ENCODE data around the gene LGI1.
"Not testable (repeated sequence)": the region's sequence is repeated elsewhere in the genome, so short reads cannot be mapped to it uniquely, and the experiment has no call there.

LGI1 gene

DNA sequence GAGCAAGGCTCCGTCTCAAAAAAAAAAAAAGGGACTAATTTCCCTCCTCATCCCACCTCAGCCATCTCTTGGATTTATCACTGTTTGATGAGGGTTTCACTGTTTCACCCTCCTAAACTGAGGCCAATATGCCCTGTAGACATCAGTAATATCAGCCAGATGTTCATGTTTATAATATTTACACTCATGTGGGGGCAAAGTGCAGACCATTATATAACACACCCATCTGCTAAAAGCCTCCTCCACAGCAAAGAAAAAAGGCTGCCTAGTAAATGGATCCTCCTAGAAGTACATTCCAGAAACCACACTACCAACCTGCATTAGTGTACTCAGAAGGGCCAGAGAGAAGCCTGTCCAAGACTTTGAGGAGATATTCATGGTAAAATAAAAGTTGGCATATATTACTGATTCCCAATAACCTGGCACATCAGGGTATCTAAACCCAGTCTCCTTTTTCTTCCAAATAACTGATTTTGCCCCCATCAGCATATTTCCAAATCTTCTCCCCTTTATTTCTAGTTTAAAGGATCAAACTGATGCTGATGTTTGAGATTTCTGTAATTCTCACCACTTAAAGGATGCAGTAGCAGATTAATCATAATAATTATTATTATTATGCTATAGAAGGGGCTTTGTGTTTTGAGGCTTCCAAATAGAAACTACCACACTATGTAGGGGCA is 55.1 kb downstream of the LGI1 start:
- no peak for DNase-seq

DNA sequence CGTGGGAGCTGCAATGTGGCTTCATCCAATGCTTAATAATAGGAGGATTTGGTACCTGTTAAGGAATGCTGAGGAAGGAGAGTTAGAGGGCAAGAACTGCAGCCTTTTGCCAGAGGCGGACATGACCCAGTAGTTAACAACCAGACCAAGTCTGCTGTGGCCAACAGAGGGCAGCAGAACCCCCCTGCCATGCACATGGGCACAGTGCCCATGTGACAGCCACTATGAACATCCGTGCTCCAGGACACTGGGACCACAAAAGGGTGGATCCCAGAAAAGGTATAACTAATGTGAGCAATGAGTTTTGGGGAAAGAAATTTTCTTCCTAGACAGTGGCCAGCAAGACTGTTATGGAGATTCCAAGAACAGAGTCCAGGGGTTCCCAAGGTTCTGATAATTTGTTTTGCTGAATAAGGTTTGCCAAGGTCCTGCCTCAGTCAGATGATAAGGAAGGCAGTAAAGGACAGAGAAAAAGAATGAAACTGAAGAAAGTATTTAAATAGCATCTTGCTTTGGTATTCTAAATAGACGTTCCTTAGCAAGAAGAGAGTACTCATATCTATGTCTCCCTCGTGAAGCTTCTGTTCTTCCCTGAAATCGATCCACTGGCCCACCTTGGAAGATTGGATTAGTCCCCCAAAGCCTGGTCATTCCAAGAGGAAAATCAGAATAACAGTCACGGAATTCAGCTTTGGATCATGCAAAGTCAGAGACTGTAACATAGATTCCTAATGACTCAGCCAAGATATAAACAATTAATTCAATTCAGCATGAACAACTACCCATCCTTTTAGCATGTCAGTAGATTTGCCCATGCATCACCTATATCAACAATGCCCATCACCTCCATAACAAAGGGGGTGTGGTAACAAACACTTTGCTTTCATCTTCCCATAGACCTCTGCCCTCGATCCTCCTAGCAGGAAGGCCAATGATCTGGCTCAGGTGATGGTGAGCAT is 56.0 kb downstream of the LGI1 start:
- peak in 1 of 2 experiments; percentile 51 for DNase-seq

DNA sequence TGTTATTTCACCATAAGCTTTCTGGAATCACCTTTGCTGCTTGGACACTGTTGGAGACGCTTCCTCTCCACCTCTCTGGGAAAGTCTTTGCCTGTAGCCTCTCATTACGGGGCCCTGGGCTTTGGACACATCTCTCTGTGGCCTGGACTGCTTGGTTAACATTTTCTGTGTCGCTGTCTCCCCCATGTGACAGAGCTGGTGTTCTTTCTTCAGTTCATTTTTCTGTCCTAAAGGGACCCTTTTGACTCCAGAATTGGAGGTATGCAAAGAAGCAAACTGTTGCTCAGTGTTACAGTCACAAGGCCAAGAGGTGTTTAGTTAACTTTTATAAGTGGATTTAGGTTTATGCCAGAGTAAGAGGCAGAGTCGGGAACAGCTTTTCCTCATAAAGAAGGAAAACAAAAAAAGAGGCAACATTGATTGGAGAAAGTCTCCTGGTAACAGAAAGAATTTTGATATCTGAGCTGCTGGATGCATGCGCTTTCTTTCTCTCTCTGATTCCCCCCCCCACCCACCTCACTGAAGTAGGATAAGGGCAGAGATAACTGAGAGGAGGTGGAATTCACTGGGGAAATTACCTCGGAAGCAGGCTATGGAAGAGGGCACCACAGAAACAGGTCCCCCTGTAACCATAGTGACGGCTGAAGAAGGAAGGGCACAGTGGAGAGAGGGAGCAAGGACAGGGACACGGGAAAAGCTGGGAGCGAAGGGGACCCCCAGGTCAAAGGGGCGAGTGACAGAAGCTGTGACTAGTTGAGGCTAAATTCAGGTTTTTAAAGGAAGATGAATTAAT is 57.8 kb downstream of the LGI1 start:
- peak in 1 of 2 experiments; percentile 1 for DNase-seq

DNA sequence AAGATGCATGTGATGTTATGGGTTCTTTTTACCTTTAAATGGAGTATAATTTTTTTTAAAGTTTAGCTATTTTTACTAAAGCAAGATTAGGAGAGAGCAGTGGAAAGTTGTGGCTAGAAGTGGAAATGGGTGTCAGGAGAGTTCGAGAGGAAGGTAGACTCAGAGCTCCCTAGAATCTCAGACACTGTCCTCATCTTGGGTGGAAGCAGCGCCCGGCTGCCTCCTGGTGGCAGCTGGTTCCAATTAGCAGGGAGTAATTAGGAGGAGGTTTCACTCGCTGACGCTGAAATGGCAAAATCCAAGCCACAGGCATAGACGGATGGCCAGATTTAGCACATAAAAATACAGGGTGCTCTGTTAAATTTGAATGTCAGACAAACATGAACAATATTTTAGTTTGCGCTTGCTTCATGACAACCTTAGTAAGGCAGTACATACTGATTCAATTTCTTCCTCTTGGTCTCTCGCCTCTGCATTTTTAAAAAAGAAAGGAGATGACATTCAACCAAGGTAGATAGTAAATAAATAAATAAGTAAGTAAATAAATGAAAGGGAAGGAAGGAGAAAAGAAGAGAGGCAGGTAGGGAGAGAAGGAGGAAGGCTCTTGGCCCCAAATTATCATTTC is 58.5 kb downstream of the LGI1 start:
- DNase-seq, result peak in 1 of 2 experiments; percentile 70

DNA sequence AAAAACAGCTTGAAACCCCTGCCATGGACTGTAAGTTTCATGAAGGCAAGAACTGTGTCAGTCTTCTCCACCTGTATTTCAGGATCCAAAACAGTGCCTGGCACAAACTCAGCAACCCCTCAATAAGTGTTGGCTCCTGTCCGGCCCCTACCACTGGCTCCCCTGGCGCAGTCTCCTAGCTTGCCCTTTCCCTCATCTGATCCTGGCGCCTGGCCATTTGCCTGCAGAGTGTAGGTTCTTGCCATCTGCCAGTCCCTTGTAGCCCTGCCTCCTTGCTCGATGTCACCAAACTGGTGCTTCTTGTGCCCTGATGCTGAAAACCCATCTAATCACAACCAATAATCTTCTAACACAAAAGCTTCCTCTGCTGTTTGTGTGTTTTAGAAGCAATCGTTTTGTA is 60.4 kb downstream of the LGI1 start:
- DNase-seq, result peak; percentile 54 to 80

DNA sequence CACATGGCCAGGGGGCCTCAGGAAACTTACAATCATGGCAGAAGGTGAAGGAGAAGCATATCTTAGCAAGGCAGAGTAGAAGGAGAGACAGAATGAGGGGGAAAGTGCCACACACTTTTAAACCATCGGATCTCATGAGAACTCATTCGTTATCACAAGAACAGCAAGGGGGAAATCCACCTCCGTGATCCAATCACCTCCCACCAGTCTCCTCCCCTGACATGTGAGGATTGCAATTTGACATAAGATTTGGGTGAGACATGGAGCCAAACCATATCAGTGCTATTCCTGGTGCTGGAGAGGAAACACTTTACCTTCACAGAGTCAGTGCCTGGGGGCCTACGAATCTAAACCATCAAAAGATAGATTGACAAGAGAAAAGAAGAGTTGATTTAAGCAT is 61.8 kb downstream of the LGI1 start:
- no peak for DNase-seq

DNA sequence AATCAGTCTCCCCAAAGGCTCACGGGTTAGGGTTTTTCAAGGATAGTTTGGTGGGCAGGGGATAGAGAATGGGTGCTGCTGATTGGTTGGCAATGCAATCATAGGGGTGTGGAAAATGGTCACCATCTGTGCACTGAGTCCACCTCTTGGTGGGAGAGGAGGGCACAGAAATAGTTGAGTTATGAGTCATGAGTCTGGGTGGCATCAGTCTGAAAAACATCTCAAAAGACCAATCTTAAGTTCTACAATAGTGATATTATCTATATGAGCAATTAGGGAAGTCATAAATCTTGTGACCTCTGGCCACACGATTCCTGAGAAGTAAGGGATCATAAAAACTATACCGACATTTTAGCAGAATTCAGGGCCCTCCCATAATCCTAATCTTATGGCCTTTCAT is 62.7 kb downstream of the LGI1 start:
- DNase-seq, result no peak

DNA sequence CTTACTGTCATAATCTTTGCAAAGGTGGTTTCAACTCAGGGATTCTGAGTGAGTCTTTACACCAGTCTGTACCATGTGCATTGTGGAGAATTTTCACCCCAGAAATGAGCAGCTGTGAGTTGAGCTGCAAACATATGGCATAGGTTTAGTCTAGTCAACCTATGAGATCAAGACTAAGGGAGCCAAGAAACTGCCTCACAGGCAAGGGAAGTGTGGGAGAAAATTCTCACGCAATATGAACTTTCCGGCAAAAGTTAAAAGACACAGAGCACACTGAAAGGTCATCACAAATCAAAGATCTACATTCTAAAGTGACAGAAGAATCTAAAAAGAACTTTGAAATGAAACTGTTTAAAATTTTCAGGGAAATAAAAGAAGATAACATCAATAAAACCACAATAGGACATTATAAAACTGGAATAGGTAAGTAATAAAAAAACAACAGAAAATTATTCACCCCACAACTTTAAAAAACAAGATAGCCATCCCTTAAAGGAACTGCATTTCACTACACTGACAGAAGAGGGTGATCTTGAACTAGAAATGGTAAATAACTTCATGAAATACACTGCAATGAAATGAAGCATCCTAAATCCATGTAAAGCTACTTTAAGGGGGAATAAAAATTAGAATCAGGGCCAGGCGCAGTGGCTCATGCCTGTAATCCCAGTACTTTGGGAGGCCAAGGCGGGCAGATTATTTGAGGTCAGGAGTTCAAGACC is 63.5 kb downstream of the LGI1 start:
- DNase-seq, result peak in 1 of 2 experiments; percentile 35

DNA sequence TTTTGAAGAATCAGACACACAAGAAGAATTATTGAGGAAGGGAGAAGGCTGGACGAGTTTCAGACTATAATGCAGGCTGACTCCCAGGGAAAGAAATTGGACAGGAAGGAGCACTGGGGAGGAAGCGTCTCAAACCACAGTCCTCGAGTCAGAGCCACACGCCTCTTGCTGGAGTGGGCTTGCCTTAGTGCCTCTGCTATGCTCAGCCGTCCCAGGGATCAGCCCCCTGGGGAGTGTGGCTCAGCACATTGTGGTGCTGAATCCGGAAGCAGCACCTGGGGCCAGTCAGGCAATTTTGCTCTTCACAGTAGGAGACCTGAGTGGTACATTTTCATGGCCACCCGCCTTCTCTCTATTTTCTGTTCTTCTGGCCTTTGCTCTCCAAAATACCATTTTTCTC is 68.6 kb downstream of the LGI1 start:
- no peak for DNase-seq

DNA sequence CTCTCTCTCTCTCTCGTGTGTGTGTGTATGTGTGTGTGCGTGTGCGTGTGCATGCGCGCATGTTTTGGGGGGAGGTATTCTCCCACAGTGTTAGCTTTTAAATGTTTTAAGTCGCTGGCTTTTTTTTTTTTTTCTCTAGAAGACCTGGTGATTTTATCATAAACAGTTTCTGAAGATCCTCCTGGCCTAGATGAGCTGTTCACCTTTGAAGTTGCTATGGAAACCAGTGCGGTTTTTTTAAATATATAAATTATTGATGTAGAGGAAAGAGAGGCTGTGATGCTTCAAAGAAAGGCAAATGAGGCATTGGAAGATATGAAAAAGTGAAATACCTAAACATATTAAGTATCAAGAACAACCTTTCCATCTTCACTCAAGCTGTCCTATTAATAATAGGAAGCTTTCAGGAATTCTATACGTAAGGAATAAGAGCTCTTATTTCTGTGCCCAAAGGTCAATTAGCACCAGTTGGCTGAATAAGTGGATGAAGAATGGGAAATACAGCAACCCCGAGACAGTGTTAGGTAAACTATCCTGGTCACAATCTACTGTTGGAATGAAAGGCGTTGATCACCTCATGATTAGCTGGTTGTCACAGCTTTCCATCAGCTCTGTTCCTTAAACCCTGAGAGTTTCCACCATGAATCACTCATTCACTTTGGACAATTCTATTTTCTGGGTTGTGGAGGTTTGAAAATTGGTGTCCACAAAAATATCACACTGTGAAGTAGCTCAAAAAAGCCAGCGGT is 69.5 kb downstream of the LGI1 start:
- no peak for DNase-seq

DNA sequence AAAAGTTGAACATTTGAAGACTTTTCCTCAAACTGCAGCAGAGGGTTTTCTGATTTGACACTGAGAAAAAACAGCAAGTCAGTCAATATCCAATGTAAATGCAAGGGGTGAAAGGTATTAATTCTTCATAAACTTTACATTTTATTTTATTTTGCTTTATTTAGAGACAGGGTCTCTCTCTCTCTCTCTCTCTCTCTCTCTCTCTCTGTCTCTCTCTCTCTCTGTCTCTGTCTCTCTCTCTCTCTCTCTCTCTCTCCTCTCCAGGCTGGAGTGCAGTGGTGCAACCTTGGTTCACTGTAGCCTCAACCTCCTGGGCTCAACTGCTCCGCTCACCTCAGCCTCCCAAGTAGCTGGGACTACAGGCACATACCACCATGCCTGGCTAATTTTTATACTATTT is 73.3 kb downstream of the LGI1 start:
- not testable (repeated sequence) for DNase-seq

DNA sequence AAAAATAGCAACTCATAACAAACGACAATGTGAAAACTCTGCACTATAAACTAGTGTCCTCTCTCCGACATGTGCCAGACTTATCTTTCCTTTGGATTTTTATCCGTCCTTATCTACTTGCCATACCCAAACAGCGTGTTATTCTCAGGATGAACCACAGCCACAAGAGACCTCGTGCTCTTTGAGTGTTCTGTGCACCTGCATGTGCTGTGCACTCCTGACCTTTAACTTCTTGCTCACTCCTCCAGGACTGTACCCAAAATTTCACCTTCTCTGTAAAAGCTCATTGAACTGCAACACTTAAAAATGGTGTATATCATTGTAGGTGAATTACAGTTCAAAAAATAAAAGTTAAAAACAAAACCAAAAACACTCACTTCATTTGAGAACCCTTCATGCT is 78.0 kb downstream of the LGI1 start:
- DNase-seq, result no peak

DNA sequence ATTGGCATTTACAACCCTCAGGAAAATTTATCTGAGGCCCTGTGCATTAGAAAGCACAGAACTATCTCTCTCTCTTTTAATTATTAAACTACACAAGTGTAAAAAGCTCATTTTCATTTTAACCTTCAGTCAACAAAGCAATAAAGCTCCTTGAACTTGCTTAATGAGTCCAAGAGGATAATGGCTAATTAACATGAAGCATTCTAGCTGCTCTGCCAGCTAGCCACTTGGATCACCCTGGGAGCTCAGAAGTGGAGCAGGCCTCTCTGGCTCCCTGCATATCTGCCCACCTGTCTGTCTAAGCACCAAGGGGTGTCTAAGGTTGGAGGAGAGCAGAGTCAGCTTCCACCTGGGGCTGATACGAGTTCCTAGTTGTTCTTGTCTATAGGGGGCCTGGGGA is 80.1 kb downstream of the LGI1 start:
- DNase-seq, result no peak

DNA sequence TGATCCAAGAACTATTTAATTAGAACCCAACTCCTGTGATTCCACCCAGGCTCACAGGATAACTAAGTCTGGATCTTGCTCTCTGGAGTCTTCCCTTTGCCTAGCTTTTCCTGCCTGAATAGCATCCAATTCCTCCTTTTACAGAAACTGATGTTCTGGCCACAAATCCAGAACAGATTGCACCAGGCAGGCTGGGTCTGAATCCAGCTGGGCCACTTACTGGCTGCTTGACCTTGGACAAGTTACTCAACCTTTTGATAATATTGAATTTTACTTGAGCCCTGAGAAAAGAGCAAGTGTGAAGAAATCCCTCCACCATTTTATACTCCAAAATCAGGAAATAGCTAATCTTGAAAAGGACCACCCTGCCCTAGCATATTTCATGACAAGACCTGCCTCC is 80.5 kb downstream of the LGI1 start:
- DNase-seq, result peak in 1 of 2 experiments; percentile 26

DNA sequence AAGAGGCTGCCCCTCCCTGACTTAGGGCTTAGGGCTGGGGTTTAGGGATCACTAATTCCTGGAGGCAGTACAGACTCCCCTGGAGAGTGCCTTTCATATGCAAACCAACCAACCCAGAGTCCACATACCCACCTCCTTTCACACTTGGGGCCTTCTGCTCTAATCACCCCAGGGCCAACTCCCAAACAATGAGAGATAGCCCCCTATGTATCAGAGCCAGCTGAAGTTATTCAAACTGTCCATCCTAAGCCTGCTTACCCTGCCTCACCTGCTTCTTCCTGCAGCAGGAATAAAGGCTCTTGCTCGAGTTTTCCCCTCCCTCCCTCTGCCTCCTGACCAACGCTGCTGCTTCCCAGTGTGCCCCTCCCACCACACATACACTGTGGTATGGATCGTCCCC is 84.2 kb downstream of the LGI1 start:
- DNase-seq, result no peak

DNA sequence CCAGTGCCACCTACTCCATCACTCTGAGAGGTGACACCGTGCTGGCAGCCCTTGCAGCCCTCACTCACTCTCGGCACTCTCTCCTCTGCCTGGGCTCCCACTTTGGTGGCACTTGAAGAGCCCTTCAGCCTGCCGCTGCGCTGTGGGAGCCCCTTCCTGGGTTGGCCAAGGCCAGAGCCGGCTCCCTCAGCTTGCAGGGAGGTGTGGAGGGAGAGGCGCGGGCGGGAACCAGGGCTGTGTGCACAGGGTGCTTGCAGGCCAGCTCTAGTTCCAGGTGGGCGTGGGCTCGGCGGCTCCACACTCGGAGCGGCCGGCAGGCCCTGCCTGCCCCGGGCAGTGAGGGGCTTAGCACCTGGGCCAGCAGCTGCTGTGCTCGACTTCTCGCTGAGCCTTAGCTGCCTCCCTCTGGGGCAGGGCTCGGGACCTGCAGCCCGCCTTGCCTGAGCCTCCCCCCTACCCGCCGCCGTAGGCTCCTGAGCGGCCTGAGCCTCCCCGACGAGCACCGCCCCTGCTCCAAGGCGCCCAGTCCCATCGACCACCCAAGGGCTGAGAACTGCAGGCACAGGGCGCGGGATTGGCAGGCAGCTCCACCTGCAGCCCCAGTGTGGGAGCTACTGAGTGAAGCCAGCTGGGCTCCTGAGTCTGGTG is 87.4 kb downstream of the LGI1 start:
- DNase-seq, result no peak
